DMS114 treated with DMSO at 0.1 percent for 48 hours (cell line): ENCODE measurements around the gene ZFAND3.

Source experiments
- DNase-seq: peaks from one replicate; lab custom pipeline; 2025; ENCODE audit not compliant: unreplicated experiment; lab: John Stamatoyannopoulos, UW

Gene ZFAND3

DNA sequence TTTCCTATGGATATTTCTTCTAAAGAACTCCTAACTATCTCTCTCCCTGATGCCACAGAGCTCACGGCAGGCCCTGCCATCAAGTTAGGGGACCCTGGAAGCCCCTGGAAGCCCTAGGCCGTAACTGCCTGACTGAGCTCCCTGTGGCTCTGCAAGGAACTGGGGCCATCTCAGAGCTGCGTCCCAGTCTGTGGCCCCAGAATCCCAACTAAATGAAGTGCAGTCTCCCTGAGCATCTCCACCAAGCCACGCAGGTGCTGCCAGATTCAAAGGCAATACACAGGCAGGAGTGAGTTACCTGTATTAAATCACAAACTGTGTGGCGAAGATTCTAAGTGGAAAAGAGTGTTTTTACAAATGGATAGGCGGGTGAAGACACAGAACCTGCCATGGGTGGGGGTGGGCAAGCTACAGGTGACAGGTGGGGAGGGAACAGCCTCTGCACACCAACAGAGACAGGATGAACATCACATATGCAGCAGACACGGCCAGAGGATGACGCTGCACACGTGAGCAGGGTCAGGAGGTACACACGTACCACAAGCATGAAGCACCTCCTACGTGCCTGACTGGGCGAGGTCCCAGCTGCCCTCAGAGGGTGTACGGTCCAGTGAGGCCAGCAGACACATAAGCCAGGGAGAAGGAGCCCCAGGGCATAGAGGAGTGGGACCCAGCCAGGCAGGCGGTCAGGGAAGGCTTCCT lies 358.5 kb downstream of the ZFAND3 start:
- no peak for DNase-seq

DNA sequence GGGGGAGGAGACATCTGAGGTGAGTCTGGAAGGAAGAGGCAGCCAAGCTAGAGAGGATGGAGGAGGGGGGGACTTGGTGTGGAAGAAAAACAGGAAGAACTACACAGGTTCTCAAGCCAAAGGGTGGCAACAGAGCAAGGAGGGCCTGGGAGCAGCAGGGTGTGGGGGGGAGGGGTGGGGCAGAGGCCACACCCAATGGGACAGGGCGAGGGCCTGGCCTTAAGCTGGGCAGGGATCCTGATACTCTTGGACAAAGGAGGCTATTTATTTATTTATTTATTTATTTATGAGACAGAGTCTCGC lies 359.0 kb downstream of the ZFAND3 start:
- DNase-seq = no peak

DNA sequence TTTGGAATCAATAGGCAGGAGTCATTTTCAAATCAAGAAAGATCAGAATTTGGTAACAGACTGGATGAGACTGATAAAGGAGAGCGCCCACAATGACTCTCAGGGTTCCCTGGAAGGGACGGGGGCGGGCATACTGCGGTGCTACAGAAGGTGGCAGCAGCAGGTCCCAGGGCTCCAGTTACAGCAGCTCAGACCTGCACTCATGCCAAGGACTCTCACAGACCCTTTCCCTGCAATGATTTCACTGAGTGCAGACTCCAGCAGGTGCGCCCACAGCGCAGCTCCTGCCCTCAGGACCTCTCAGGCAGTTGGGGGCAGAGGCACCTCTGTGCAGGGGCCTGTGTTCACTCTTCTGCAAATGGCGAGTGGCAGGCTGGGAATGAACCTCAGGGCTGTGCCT lies 359.8 kb downstream of the ZFAND3 start:
- no peak for DNase-seq

GRCh38 chr6:38179794-38180430 lies 360.4 kb downstream of the ZFAND3 start:
- no peak for DNase-seq

GRCh38 chr6:38180586-38180985 lies 361.1 kb downstream of the ZFAND3 start:
- DNase-seq = no peak

GRCh38 chr6:38182426-38182825 lies 362.9 kb downstream of the ZFAND3 start:
- no peak for DNase-seq

GRCh38 chr6:38183856-38184584 lies 364.5 kb downstream of the ZFAND3 start:
- no peak for DNase-seq

GRCh38 chr6:38184585-38185080 lies 365.1 kb downstream of the ZFAND3 start:
- no peak for DNase-seq

GRCh38 chr6:38185244-38185643 lies 365.7 kb downstream of the ZFAND3 start:
- no peak for DNase-seq

- no peak for DNase-seq
Measured at GRCh38 chr6:38185752-38186151, 366.2 kb downstream of the ZFAND3 start.

DNA sequence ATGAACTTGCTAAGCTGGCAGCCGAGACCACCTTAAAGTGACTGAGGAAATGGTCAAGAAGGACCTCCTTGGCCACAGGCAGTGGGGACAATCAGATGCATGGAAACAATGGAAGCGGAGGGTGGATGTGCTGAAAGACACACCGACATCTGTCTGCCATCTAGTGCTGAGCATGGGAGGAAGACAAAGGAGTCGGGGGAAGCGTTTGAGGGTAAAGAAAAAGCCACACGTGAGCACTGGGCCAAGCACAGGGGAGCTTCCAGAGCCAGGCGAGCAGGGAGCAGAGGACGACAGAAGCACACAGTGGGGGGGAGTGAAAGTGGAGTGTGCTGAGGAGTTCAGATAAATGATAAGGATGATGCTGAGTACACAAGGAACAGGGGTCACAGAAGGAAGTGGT lies 367.8 kb downstream of the ZFAND3 start:
- no peak for DNase-seq

GRCh38 chr6:38187811-38188590 lies 368.5 kb downstream of the ZFAND3 start:
- no peak for DNase-seq

GRCh38 chr6:38188677-38189335 lies 369.3 kb downstream of the ZFAND3 start:
- DNase-seq = no peak

DNA sequence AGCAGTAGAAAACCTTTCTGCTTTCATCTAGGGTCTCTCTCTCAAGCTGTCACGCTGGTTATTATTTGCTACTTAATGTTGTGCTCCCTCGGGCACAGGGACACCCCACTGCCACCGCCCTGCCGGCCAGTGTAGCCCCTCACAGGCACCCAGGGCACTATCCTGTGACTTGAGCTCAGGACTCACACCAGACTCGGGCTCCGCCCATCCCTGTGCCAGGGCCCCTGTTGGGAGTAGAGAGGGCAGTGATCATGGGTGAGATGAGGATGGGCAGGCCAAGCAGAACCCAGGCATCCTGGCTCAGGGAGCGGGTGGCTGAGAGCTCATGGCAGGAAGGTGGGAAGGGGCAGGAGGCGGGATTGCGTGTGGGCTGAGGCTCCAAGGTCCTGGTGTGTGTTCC lies 371.9 kb downstream of the ZFAND3 start:
- no peak for DNase-seq

DNA sequence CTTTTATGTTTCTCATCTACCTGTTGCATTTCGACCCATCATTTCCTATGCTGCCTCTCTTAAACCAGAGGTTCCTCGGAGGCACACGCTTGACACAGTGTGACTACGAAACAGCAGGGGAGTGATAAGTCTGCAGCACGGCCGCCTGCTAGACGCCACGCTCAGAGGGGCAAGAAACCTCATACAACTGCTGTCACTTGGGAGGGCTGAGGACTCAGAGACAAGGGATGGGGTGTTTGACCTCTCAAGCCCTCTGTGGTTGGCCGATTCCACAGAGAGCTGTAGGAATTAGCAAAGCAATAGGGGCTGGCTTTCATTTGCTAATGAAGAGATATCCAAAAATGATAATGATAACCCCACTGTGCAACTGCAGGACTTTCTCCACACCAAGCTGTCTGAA lies 372.5 kb downstream of the ZFAND3 start:
- no peak for DNase-seq

DNA sequence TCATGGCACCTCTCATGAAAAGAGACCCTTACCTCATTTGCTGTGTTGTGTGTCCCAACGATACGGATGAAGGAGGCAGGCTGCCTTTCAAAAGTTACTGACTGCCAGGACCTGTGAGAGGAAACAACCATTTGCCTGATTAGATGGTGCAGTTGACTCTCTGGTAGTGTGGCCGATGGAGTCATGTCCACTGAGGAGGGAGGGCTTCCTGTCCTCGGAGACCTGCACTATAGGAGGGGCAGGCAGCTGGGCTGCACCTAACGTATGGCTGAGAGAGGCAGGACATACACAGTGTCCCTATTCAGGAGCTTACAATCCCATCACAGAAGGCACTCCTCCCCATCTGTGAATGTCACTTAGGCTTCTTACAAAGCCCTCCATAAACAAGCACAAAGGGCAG lies 373.0 kb downstream of the ZFAND3 start:
- DNase-seq = no peak

DNA sequence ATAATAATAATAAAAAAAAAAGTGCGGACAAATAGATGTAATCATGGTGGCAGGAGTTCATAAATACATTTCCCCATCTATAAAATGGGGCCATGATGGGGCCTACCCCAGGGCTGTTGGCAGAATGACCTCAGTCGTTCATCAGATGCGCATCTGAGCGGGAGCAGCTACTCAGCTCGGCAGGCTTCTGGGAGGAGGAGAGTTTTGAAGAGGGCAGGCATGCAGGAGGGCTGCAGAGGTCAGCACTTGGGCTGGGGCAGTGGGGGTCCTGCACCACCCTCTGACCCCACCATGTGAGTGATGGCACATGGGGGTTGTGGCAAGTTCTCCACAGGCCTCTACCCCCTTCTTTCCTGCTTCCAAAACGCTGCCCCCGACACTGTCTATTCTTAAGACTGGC lies 373.5 kb downstream of the ZFAND3 start:
- no peak for DNase-seq

- no peak for DNase-seq
Measured at GRCh38 chr6:38193481-38194281, 374.2 kb downstream of the ZFAND3 start.

GRCh38 chr6:38194282-38194572 lies 374.7 kb downstream of the ZFAND3 start:
- DNase-seq = no peak

DNA sequence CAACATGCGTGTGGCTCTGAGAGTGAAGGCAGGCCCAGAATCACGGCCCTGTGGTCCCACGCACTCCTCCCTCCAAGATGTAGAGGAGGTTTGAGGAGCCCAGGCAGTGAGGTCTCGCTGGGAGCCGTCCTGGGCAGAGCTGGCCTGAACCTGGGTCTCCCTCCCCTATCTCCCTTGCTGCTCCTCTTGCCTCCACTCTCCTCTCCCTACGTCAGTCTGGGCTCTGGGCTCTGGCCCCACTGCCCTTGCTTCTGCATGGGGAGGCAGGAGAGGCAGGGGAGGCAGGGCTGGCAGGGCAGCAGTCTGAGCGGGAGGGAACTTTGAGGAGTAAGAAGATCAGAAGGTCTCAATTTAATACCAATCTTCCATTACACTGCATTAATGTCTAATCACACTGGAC lies 375.1 kb downstream of the ZFAND3 start:
- no peak for DNase-seq
